CD4-positive, alpha-beta T cell treated with Interleukin-4 for 1 hour (primary cell): Measurements from ENCODE around the gene ZNF385B.

ENCODE experiments used
- DNase-seq, 2 donors: peaks; one replicate each; pipeline ENCODE4 v3.0.0-alpha.2; 2020 to 2022

ZNF385B gene

DNA sequence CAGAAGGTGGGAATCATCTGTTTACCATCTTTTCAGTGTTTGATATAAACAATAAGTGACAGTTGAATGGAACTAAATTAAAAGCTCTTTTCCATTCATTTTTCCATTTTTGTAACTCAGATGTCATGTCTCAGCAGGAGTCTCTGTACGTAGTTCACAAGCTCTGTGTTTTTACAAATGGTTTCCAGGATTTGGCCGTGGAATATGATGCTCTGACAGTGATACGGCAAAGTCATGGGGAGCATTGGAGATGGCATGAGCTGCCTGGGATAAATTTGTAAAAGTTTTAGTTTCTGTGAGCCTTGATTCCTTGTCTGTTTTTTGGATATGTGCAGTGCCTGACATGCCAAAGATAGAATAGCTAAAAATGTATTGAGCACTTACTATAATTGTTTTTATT is 428.7 kb downstream of the ZNF385B start:
- DNase-seq: no peak

- DNase-seq: no peak
Observed at GRCh38 chr2:179429597-179429996, 431.8 kb downstream of the ZNF385B start.

DNA sequence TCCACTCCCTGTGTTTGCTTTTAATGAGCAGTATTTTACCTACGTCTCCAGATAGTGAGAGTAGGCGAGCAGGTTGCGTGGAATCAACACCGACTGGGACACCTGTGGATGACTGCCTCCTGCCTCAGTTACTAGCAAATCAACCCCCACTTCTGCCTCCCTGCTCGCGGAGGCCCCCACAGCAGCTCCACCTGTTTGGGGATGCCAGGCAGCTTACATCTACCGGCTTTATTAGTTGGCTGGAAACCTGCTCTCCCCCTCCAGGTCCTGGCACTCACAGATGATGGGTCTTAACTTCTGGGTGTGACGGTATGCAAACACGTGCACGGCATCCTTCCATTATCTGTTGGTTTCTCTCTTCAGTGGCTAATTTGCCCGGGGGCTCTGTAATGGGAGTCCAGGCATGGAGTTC is 432.3 kb downstream of the ZNF385B start:
- DNase-seq: no peak

GRCh38 chr2:179428649-179429048 is 432.8 kb downstream of the ZNF385B start:
- no peak for DNase-seq

- DNase-seq: no peak
Observed at GRCh38 chr2:179427065-179427464, 434.3 kb downstream of the ZNF385B start.

- DNase-seq: no peak
Observed at GRCh38 chr2:179424571-179424970, 436.8 kb downstream of the ZNF385B start.

GRCh38 chr2:179422037-179422643 is 439.3 kb downstream of the ZNF385B start:
- peak; percentile 14 to 46 for DNase-seq

- DNase-seq: no peak
Observed at GRCh38 chr2:179417436-179417949, 443.9 kb downstream of the ZNF385B start.

DNA sequence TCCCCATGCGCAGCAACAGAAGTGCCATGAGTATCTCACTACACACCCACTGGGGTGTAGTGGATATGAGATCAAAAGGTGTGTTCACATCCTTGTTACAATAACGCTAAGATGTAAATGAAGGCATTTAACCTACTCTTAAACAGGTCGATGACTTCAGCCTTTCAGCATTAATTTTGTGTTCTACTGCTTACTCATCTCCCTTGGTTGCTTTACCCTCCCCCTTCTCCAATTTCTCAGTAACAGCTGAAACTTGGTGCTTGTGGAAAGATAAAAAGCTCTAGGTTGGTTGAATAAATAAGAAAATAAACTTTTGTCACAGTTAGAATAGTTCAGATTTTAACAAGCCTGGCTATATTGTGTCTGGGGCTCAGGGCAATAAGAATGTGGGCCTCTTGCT is 449.3 kb downstream of the ZNF385B start:
- DNase-seq: no peak

GRCh38 chr2:179410552-179411356 is 450.7 kb downstream of the ZNF385B start:
- DNase-seq: peak; percentile 15 to 29

GRCh38 chr2:179403624-179404023 is 457.8 kb downstream of the ZNF385B start:
- DNase-seq: no peak

DNA sequence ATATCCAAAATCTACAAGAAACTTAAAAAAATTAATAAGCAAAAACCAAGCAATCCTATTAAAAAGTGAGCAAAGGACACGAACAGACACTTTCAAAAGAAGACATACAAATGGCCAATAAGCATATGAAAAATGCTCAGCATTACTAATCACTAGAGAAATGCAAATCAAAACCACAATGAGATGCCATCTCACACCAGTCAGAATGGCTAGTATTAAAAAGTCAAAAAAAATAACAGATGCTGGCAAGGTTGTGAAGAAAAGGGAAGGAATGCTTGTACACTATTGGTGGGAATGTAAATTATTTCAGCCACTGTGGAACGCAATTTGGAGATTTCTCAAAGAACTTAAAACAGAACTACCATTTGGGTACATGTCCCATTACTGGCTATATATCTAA is 467.9 kb downstream of the ZNF385B start:
- no peak for DNase-seq
